Neural cell (in vitro differentiated cells): ENCODE measurements around the gene OR4A47.
"Not testable (repeated sequence)": the region's sequence is repeated elsewhere in the genome, so short reads cannot be mapped to it uniquely, and the experiment has no call there.

Source experiments
- CTCF ChIP-seq: fragments of 450-650 bp; IDR thresholded peaks from 2 replicates; pipeline ENCODE4 v1.5.1; 2014; ENCODE audit warnings: antibody characterized with exemption, mild to moderate bottlenecking, moderate library complexity; ENCODE audit not compliant: poor library complexity, severe bottlenecking
- EZH2 ChIP-seq: fragments of 200-600, 300-800 bp; shearing (Covaris generic), sonication (generic); IDR thresholded peaks from 2 replicates; pipeline ENCODE4 v1.6.1; 2014; ENCODE audit warnings: antibody characterized with exemption, low read length, borderline replicate concordance, mild to moderate bottlenecking; ENCODE audit not compliant: insufficient read depth, poor library complexity, severe bottlenecking
- POLR2AphosphoS5 ChIP-seq: IDR thresholded peaks from 2 replicates; pipeline ENCODE4 v1.6.1; 2012
- REST ChIP-seq: IDR thresholded peaks from 2 replicates; pipeline ENCODE4 v1.6.1; 2012; ENCODE audit warnings: borderline replicate concordance
- SMC3 ChIP-seq: fragments of 450-650 bp; conservative IDR thresholded peaks from 2 replicates; pipeline ENCODE4 v1.6.1; 2014; ENCODE audit warnings: antibody characterized with exemption, mild to moderate bottlenecking, moderate library complexity; ENCODE audit not compliant: poor library complexity

DNA sequence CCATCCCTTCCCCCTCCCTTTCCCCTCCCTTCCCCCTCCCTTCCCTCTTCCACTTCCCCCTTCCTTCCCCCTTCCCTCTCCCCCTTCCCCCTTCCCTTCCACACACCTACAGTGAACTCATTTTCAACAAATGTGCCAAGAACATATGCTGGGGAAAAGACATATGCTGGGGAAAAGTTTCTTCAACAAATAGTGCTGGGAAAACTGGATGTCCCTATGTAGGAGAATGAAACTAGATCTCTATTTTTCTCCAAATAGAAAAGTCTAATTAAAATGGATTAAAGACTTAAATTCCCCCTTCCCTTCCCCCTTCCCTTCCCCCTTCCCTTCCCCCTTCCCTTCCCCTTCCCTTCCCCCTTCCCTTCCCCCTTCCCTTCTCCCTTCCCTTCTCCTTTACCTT is 17.6 kb downstream of the OR4A47 start:
- not testable (repeated sequence) for TF ChIP-seq CTCF, REST, EZH2, POLR2AphosphoS5, SMC3
